ENCODE measurements around the gene PTPN22.

DNA sequence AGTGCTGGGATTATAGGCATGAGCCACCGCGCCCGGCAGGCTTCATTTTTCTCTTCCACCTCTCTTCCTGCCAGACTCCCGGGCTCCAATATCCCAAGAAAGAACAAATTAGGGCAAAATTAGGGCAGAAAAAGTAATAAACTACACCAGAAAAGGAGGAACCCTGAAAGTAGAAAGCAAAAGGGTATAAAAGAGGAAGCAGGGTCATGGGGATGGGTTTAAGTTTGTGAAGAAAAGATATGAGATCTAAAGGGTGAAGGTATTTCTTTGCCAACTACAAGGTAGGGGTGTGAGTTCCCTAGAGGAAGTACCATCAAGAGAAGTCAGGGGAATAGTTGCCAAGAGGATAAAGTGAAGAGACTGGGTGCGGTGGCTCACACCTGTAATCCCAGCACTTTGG, 9.9 kb downstream of the PTPN22 start:
- TF ChIP-seq ZNF184 (CRISPR knock-in tag; IDR thresholded peaks at IDR 0.05) = no peak
- no peak for TF ChIP-seq ETV5 (CRISPR knock-in tag; IDR thresholded peaks at IDR 0.05; ENCODE audit: low read depth)
- TF ChIP-seq SP1 (CRISPR knock-in tag; IDR thresholded peaks at IDR 0.05) = no peak
- no peak for TF ChIP-seq CBX1 (IDR thresholded peaks at IDR 0.05; ENCODE audit: low read depth)
- no peak for TF ChIP-seq NFIC (IDR thresholded peaks at IDR 0.05)
- TF ChIP-seq CHD2 (IDR thresholded peaks at IDR 0.05; ENCODE audit: low read depth, low read length) = no peak
- no peak for TF ChIP-seq ARHGAP35 (IDR thresholded peaks at IDR 0.05; ENCODE audit: partially characterized antibody)
- no peak for TF ChIP-seq HDAC6 (IDR thresholded peaks at IDR 0.05; ENCODE audit: low read depth, low read length)
- TF ChIP-seq ZNF717 (CRISPR knock-in tag; IDR thresholded peaks at IDR 0.05) = no peak
- TF ChIP-seq, protein P1, sequence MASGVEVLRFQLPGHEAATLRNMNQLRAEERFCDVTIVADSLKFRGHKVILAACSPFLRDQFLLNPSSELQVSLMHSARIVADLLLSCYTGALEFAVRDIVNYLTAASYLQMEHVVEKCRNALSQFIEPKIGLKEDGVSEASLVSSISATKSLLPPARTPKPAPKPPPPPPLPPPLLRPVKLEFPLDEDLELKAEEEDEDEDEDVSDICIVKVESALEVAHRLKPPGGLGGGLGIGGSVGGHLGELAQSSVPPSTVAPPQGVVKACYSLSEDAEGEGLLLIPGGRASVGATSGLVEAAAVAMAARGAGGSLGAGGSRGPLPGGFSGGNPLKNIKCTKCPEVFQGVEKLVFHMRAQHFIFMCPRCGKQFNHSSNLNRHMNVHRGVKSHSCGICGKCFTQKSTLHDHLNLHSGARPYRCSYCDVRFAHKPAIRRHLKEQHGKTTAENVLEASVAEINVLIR (CRISPR knock-in tag; IDR thresholded peaks at IDR 0.05) = no peak
- TF ChIP-seq, protein P2, sequence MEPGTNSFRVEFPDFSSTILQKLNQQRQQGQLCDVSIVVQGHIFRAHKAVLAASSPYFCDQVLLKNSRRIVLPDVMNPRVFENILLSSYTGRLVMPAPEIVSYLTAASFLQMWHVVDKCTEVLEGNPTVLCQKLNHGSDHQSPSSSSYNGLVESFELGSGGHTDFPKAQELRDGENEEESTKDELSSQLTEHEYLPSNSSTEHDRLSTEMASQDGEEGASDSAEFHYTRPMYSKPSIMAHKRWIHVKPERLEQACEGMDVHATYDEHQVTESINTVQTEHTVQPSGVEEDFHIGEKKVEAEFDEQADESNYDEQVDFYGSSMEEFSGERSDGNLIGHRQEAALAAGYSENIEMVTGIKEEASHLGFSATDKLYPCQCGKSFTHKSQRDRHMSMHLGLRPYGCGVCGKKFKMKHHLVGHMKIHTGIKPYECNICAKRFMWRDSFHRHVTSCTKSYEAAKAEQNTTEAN (CRISPR knock-in tag; IDR thresholded peaks at IDR 0.05) = no peak

Data from K562 (cell line).